Bronchial epithelial cell (primary cell): ENCODE data around the gene FBXO15. TPM values are rescaled to one million over a fixed set of nuclear protein-coding genes. Genes with fewer than 3 reads are reported as not detected.

Experiments used
- DNase-seq: peaks from one replicate; pipeline ENCODE4 v3.0.0-alpha.2; 2010; ENCODE audit warnings: low read depth
- FAIRE-seq: peaks from 2 replicates; lab custom pipeline; 2011; peaks lifted over from hg19 to GRCh38; lab: Jason Lieb, UNC
- H3K27me3 ChIP-seq: 2 replicates; pipeline ENCODE4 v1.5.1; 2011; ENCODE audit warnings: low read length; ENCODE audit not compliant: control insufficient read depth, insufficient read depth
- H3K36me3 ChIP-seq: 2 replicates; pipeline ENCODE4 v1.5.1; 2011; ENCODE audit warnings: low read length; ENCODE audit not compliant: control insufficient read depth, insufficient read depth
- H3K4me3 ChIP-seq: 2 replicates; pipeline ENCODE4 v1.5.1; 2011; ENCODE audit warnings: mild to moderate bottlenecking, low read depth, low read length, control low read depth
- total RNA-seq: library from RNA; depleted of rRNA; stranded (reverse); fragments of >200 nt; gene quantifications from 2 replicates; pipeline ENCODE4 v1.2.1, GENCODE V29; 2014
- TF ChIP-seq, protein P1 (sequence below): IDR thresholded peaks from 2 replicates; pipeline ENCODE4 v1.5.1; 2011; ENCODE audit warnings: mild to moderate bottlenecking, moderate library complexity, low read length, control low read depth, inconsistent platforms; ENCODE audit not compliant: insufficient read depth, severe bottlenecking

FBXO15 gene
- total RNA-seq, 1 donor from 2014 or later = not detected

DNA sequence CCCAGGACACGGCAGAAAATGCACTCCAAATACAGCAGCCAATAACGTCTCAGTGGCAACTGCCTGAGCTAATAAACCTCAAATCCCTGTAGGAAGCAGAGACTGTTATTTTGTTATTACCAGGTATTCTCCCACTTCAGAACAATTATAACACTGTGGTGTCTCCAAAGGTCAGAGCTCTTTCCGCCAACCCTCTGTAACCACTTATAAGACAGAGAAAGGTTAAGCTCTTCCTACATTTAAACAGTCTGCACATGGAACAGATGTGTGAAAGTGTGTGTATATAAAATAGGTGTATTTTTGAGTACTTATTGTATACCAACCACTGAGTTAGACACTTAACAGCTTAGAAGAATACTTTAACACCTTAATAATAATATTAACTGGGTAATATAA lies 64.1 kb downstream of the FBXO15 start:
- Histone ChIP-seq H3K27me3 (no peaks in the 10 kb centered on the region), H3K36me3 (no peaks in the 10 kb centered on the region), H3K4me3 (no peak overlapping the region)
- DNase-seq (no peak), FAIRE-seq (no peak)
- TF ChIP-seq, protein P1, sequence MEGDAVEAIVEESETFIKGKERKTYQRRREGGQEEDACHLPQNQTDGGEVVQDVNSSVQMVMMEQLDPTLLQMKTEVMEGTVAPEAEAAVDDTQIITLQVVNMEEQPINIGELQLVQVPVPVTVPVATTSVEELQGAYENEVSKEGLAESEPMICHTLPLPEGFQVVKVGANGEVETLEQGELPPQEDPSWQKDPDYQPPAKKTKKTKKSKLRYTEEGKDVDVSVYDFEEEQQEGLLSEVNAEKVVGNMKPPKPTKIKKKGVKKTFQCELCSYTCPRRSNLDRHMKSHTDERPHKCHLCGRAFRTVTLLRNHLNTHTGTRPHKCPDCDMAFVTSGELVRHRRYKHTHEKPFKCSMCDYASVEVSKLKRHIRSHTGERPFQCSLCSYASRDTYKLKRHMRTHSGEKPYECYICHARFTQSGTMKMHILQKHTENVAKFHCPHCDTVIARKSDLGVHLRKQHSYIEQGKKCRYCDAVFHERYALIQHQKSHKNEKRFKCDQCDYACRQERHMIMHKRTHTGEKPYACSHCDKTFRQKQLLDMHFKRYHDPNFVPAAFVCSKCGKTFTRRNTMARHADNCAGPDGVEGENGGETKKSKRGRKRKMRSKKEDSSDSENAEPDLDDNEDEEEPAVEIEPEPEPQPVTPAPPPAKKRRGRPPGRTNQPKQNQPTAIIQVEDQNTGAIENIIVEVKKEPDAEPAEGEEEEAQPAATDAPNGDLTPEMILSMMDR = no peak

DNA sequence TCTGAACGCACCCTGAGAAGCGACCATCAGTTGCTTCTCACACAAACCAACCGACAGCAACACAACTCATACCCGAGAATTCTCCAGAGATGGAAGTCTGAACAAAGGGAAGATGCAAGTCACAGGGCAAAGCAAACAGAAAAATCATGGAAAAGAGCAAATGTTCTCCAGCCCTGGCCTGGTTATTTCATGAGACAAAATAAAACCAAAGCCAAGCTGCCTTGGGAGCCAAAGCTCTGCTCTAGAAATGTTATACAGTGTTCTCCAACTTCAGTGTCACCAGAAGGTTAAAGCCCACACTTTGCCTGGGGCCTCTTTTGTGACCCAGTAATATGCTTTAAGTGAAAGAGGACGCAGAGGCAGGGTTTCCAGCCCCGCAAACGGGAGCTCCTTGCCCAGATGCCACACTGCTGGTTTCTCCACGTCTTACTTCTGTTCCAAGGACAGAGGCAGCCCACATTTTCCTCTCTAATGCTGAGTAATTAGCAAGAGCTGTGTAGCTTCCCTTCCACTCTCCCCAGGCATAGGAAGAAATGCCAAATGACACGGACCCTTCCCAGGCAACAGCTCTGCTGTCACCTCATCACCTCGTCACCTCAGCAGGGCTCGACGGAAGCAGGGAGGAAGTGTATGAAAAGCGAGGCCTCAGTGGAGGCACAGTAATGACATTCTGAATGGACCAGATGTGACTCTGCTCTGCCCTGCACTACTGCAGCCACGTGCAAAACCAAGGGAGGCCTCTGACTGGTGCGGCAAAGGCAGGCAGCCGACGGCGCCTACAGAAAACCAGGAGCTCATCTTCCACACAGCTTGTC lies 64.7 kb downstream of the FBXO15 start:
- no peak for DNase-seq

DNA sequence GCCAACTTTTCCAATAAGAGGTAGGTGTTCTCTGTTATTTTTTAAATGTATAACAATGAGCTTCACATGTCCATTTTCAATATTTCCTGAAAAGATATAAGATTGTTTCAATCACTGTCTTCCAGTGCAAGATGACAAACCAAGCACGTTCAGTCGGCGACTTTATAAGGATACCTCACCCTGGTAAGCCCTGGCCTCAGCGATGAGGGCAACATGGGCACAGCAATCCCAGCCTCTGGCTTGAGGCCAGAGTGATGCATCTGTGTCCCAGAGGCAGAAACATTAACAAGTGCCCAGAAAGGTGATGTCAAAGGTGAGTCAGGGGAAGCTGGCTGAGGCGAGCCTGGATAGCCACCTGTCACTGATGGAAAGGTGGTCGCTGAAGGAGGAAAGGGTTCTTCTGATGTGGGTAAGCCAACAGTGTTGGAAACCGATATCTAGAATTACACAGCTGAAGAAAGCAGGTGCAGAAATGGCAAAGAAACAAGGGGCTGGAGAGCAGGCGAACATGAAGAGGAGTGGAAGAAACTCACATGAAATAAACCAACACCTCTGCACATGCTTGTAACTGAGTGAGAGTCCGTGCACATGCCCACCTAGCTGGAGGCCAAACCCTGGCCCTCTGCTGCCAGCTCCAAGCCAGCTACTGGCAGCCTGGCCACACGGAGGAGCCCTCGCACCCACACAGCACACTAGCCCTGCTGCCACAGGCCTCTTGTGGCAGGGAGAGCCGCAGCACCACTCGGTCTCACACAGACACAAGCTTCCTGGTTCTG lies 65.5 kb downstream of the FBXO15 start:
- FAIRE-seq (peak; percentile 28), DNase-seq (peak; percentile 43)
- TF ChIP-seq, protein P1 = peak; percentile 78
- Histone ChIP-seq H3K4me3 (no peak overlapping the region), H3K36me3 (no peaks in the 10 kb centered on the region), H3K27me3 (no peaks in the 10 kb centered on the region)

More for the DNA sequence above, 64.7 kb downstream of the FBXO15 start:
- Histone ChIP-seq H3K4me3 (no peak overlapping the region), H3K36me3 (no peaks in the 10 kb centered on the region), H3K27me3 (no peaks in the 10 kb centered on the region)
- FAIRE-seq = no peak
- TF ChIP-seq, protein P1 = no peak

DNA sequence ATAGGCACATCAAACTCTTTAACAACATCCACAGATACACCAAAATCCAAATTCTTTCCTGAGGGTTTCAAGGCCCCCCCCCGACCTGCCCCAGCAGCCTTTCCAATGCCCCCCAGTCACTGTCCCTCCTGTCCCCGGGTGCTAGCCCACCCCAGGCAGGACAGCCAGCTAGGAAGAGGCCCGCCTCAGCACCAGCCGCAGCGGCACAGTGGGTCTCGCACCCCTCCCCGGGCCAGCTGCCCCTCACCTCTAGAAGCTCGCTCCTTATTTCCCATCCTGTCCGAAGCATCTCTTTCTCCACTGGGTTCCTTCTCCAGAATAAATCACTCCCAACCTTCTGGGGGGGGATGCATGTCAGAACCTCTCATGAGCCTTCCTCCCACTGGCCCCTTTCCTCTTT lies 69.4 kb downstream of the FBXO15 start:
- Histone ChIP-seq H3K4me3 (no peak overlapping the region), H3K27me3 (no peaks in the 10 kb centered on the region), H3K36me3 (no peaks in the 10 kb centered on the region)
- no peak for FAIRE-seq
- DNase-seq = no peak
- TF ChIP-seq, protein P1 = no peak

DNA sequence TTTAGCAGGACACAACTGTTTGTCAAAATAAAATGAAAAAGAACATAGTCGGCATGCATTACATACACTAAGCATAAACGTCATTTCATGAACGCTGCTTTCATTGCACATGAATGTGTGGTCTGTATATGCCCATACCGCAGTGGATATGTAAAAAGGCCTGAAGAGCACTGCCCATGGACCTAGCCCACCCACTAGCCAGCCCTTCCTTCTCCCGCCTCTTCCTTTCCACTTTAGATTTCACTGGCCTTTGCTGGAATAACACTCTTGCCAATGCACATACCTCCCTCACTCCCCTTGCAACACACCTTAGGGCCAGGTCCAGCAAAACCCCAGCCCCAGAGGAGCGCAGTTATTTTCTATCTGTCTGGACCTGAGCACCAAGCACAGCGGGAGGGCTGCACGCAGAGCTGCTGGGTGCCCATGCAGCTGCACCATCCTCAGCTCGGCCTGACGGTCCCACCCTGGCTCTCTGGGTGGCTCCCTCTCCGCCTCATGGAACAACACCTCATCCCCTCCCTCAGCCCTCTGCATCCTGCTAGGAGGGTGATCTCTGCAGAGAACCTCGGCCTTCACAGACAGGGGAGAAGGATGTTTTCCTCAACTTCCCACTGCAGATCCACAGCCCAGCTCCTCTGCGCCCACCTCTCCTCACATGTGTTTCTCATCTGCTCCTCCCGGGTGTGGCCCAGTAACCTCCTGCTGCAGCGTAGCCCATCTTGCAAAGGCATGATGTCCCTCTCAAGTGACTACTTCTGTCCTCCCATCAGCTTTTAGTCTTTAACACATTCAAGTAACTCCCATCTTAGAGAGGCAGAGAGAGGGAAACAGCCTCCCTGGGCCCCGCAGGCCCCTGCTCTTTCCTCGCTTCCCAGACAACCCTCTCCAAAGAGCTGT lies 72.7 kb downstream of the FBXO15 start:
- TF ChIP-seq, protein P1 = no peak
- no peaks in the 10 kb centered on the region for H3K27me3 ChIP-seq
- H3K36me3 ChIP-seq = no peaks in the 10 kb centered on the region
- FAIRE-seq (peak; percentile 7), DNase-seq (no peak)
- H3K4me3 ChIP-seq = no peak overlapping the region
